HG02943 (cell line): ENCODE data around the gene NOS2.
"Not testable (repeated sequence)": the region's sequence is repeated elsewhere in the genome, so short reads cannot be mapped to it uniquely, and the experiment has no call there.

Experiments used
- ATAC-seq: cut with Tn5 transposase; IDR thresholded peaks from one replicate; pipeline ENCODE4 v1.9.1; 2021; ENCODE audit warnings: mild to moderate bottlenecking, low read depth, moderate library complexity; ENCODE audit not compliant: unreplicated experiment

Gene NOS2

DNA sequence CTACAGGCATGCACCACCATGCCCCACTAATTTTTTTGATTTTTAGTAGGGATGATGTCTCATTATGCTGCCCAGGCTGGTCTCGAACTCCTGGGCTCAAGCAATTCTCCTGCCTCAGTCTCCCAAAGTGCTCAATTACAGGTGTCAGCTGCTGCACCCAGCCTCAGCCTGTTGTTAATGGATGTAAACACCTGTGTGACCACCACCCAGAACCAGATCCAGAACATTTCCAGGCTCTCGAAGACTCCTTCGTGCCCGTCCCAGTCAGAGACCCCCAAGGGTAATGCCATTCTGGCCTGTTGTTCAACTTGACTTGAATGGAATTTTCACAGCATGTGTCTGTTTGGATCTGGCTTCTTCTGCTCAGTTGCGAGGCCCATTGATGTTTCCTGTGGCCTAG lies 59.8 kb downstream of the NOS2 start:
- ATAC-seq = not testable (repeated sequence)

GRCh38 chr17:27733773-27734172 lies 66.6 kb downstream of the NOS2 start:
- no peak for ATAC-seq

DNA sequence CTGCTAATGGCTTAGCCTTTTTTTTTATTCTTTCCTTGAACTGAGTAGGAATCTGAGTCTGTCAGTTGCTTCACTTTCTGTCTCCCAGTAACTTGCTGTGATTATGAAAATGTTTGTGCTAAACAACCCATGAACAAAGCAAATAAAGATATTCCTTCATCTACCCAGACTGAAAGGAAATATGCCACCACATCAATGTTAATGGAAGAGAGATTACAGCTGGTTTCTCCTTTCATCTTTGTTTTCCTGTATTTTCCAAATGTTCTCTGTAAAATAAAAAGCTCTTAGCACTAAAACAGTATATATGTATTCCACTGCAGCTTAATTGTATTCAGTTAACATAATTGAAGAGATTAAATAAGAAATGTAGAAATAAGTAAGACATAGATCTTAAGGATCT lies 67.6 kb downstream of the NOS2 start:
- ATAC-seq = not testable (repeated sequence)

- ATAC-seq = not testable (repeated sequence)
These were observed 74.3 kb downstream of the NOS2 start for GRCh38 chr17:27725982-27726381.

DNA sequence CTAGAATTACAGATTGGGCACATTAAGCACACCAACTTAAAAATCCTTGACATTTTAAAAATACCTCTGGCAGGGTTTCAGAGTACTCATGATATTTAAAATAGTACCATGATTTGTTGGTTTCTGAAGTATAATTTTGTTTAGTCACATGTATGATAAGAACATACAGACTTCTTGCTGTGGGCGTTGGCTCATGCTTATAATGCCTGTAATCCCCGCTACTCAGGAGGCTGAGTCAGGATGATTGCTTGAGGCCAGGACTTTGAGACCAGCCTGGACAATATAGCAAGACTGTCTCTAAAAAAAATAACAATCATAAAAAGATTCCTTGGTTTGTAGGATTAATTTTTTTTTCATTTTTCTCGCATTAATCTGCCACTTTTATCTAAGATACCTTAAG lies 78.5 kb downstream of the NOS2 start:
- no peak for ATAC-seq
